Fibroblast of lung (primary cell): Measurements from ENCODE around the gene MRPL55.

Source experiments
- EZH2 ChIP-seq: IDR thresholded peaks from 2 replicates; pipeline ENCODE4 v1.5.1; 2012; ENCODE audit warnings: low read length, control low read depth, mild to moderate bottlenecking; ENCODE audit errors: missing control alignments
- TF ChIP-seq, protein P1 (sequence below), 2 donors: IDR thresholded peaks in 1 of 2; conservative IDR thresholded peaks in 1 of 2; 1 replicate in 1 of 2; 2 replicates in 1 of 2; pipeline ENCODE4 v1.5.1; 2011 to 2012; ENCODE audit warnings: low read length in 2 of 2, control low read depth in 1 of 2, inconsistent platforms in 1 of 2, low read depth in 1 of 2, mild to moderate bottlenecking in 1 of 2

DNA sequence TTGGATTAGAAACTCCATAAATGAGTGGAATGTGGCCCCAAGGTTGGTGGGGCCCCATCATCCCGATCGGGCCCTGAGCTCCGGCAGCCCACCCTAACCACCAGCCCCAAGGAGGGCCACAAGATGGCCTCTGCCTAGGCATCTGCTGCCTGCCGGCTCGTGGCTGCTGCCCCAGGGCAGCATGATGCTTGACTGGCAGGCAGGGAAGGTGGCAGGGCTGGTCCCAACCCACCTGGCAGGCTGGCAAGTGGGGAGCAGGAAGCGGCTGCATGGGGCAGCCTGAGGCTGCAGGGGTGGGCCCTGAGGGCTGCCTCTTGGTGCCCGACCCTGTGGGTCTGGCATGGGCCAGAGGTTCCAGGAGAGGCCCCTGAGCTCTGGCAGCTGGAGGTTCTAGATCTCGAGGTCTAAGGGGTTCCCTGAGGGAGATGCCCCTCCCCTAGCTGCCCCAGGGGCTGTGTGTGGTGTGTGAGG, 39.9 kb upstream of the MRPL55 start:
- TF ChIP-seq, protein P1, sequence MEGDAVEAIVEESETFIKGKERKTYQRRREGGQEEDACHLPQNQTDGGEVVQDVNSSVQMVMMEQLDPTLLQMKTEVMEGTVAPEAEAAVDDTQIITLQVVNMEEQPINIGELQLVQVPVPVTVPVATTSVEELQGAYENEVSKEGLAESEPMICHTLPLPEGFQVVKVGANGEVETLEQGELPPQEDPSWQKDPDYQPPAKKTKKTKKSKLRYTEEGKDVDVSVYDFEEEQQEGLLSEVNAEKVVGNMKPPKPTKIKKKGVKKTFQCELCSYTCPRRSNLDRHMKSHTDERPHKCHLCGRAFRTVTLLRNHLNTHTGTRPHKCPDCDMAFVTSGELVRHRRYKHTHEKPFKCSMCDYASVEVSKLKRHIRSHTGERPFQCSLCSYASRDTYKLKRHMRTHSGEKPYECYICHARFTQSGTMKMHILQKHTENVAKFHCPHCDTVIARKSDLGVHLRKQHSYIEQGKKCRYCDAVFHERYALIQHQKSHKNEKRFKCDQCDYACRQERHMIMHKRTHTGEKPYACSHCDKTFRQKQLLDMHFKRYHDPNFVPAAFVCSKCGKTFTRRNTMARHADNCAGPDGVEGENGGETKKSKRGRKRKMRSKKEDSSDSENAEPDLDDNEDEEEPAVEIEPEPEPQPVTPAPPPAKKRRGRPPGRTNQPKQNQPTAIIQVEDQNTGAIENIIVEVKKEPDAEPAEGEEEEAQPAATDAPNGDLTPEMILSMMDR (conservative IDR thresholded peaks at IDR 0.05 in 1 of 2, IDR thresholded peaks at IDR 0.05 in 1 of 2; ENCODE audit: low read depth in 1 of 2, low read length in 2 of 2) = no peak
- no peak for TF ChIP-seq EZH2
